GM19463 (cell line): ENCODE measurements around the gene AFF3.

Source experiments
- ATAC-seq: cut with Tn5 transposase; IDR thresholded peaks from one replicate; pipeline ENCODE4 v1.9.1; 2021; ENCODE audit warnings: mild to moderate bottlenecking, moderate library complexity; ENCODE audit not compliant: unreplicated experiment

Gene AFF3

DNA sequence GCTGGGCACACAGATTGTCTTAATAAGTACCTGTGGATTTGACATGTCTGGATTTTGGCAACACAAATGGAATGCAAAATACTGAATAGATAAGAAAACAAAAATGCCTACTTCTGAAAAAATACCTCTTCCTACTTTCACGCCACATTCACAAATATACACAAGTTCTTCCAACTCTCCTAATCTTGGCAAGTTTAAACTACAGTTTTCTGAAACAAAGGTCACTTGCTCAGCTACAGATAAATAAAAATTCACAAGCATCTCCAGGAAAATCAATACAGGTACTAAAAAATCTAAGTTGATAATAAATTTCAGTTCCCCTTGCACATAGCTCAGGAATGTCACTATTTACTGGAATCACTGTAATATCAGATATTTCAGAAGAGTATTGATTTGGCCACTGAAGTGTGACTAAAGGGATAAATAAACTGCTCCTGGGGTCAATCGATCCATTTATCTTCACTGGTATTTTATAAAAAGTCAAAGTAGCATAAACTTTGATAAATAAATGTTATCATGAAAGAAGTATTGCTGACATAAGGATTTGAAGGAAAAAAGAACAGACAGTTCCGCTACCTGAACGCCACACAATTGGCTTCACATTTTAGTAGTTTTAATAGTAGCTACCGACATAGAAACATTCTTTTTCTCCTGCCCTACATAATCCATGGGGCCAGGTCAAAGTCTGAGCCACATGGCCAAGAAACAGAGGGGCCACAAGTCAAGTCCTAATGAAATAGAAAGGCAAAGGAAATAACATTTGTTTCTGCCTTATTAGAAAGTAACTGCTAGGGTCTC is 243.1 kb downstream of the AFF3 start:
- ATAC-seq, result no peak

DNA sequence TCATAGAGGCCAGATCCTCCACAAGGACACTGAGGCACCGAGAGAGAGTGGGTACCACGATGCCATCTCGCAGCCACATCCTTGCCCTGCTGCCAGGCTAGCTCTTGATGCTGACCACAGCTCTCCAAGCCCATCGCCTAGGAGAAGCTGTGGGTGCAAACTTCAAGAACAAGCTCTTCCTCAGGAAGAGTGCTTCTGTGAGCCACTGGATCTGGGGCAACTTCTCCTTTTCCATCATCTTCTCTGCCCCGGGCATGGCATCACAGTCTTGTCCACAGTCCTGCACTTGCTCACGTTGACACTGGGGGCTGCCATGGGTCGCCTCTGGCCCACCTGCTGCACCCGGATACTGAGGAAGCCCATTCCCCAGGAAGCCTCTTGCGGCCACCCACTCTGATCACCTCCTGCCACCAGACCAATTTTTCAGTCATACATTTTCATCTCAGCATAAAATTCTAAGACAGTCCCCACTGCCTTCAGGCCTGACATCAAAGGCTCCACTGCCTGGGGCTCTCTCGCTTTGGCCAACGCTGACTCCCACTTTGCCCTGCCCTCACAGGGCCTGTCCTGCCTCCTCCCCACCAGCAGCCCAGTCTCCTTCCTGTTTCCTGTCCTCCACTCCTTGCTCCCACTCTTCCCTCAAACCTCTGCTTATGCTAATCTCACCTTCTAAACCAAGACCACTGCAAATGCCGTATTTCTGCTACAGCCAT is 243.9 kb downstream of the AFF3 start:
- ATAC-seq, result no peak

DNA sequence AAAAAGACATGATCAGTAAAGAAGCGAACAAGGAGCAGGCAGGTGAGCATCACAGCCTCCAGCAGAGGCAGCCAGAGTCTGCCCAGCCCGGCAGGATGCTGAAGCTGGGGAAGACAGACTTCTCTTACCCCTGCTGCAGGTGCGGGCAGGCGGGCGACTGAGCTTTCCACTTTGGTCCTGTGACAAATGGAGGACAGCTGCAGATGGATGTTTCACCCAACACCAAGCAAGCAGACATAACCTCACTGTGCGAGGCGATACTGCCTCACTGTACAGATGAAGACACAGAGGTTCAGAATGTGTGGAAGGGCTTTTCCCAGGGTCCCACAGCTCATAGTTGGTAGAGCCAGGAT is 251.0 kb downstream of the AFF3 start:
- ATAC-seq, result no peak

DNA sequence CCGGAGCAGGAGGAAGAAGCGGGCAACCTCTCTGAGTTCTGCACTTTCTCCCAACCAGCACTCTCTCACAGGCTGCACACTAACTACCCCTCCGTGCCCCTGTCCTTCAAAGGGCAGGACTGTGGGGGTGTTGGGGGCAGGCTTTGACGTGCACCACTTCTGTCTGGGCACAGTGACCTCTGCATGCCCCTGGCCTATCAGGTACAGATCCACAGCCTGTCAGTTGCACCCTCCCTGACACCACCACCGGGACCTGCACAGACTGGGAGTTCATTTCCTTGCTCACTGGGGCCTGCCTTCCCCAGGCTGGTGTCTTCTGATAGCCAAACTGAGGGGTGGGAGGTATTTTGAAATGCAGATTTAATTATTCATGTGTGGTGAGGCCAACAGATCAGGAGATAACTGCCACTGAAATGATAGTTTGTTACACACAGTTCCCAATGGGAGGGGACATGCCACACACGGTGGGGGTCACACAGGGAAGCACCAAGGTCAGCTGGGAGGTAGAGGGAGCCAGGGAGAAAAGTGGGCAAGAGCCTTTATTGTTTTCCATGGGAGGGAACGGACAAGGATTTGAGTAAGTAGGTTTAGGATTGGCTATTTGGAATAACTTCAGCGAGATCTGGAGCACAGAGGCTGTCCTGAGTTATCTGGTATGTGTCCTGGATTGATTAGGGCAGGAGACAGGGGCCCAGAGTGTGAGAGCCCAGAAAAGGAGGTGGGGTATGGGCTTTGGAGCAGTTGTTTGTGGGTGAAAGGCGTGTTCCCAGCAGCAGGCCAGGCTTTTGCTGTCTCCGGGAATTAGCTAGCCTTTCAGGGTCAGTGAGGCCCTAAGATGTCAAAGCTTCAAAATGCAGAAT is 251.6 kb downstream of the AFF3 start:
- ATAC-seq, result no peak

DNA sequence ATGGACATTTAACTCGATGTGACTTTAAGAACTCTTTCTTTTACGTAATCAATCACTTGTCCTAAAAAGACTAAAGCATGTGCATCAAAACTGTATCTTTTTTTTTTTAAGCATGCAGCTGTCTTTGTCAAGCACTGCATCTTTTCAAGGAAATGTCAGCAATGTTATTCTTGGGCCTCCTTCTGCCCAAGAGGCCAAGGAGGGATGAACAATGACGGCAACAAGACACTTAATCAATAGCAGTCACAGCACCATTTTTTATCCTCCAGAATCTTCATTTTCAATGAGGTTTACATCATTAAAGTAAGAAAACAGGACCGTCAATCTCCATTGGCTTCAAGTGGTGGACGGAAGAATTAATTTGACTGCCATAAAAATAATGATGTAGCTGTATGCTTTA is 253.8 kb downstream of the AFF3 start:
- no peak for ATAC-seq

DNA sequence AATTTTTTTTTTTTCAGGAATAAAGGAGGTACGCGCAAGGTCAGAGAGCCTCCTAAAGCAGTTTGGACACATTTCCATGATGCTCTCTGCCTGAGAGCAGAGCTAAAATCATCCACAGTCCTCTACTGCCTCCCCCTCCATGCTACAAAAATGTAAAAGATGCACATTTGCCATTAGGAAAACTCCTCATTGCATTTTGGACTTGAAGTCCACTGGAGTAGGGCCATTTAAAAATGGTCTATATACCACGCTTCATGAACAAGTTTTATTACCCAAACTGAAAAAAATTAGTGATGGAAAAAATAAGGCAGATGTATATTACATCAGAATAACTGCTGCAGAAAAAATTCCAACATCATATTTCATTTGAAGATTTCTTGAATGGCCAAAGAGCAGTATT is 256.0 kb downstream of the AFF3 start:
- ATAC-seq, result no peak

DNA sequence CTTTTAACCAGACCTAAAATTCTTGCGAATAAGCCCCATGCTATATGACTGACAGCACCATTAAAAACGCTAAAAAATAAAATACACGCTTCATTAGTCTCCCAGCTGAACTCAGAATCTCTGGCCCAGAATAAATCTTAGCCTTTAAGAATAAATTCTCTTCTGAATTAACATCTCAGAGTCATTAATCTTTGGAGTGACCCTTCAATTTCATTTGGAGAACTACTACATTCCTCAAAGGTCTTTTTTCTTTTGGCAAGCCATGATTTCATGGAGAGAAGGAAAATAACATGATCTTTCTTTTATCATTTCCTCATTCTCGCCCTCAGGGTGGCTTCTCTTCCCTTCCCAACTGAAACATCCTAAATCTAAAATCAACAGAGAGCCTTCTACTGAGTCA is 259.0 kb downstream of the AFF3 start:
- no peak for ATAC-seq

DNA sequence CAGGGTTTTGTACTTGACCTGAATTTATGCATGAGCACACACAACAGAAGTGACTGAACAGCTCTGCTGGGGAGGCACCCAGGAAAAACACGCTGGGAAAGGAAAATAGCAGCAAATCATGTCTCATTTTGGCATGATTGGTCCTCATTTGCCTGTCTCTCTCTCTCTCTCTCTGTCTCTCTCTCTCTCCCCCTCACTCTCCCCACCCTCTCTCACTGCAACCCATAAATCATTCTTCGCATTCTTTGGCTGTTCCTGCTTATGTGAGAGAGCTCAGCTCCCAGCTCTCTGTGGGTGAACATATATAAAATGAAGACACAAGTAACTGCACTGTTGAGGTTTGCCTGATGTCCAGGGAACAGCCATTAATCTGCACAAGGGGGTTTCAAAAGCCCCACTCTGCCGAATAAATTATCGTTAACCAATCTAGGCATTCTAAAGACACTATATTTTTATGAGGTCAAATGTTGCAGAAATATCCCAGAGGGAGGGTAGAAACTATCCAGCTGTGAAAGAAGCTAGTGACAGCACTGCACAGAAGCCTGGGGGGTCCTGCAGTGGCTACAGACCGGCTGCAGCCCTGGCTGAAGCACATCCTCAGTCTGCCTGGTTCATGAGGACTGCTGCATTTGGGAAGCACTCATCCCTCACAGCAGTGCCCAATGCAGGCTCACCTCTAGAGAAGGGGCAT is 260.3 kb downstream of the AFF3 start:
- no peak for ATAC-seq

DNA sequence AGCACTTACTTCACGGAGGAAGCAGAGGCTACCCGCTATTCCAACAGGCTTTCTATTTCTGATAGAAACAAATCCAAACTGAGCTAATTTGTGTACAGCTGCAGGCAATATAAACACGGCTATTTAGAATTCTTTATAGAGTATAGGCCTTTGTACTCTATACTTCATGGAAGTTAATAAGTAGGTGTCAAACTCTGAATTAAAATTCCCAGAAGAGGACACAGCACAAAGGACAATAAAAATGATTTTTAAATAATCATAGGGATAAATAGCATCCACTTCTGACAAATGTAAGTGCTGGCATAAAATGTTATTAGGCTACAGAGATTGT is 261.5 kb downstream of the AFF3 start:
- no peak for ATAC-seq

DNA sequence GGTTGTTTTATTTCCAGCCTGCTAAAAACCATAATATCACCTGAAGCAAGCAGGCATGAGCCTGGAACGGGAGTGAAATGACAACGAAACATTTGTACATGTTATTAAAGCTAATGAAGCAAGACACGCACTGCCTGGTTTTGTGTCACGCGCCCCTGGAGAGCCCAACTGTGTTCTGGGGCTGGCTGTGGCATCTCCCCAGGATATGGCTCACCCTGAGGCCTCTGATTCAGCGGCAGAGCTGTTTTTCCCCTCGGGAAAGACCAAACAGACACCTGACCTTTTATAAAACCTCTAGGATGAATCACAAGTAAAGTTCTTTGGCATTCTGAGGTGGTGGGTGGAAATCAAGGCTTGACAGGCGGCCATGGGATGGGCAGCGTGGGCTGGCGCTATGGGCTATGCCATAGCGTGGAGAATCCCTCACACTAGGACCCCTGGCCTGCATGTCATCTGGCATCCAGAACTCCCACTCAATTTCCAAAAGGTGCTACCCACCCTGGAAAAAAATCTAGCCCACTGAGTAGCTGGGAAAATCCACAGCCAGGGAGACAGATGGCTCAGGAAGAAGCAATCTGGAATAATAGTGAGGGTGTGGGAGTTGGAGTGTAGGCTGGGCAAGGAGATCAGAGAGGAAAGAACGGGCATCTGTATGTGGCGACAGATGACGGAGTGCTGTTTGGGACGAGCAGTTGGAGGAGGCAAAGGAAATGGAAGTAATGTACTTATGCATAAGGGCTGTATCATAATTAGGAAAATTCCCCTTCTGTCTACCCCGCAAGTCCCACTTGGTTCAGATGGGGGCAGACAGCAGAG is 262.0 kb downstream of the AFF3 start:
- ATAC-seq, result no peak

DNA sequence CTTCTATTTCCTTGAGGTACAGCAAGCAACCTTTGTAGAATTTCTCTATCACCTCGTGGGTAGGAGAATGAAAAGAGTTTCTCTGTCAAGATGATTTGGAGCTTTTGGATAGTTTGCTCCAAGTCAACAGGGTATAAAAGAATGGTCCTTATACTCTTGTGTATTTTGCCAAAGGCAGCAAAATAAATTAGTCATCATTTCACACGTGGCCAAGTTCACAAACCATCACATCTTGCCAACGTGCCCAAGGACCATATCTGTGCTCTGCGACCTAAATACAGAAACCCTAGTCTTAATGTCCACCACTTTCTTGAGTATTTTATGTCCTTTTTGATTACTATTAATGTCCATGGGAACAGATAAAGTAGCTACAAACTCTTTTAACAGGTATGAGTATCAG is 262.9 kb downstream of the AFF3 start:
- ATAC-seq, result no peak

DNA sequence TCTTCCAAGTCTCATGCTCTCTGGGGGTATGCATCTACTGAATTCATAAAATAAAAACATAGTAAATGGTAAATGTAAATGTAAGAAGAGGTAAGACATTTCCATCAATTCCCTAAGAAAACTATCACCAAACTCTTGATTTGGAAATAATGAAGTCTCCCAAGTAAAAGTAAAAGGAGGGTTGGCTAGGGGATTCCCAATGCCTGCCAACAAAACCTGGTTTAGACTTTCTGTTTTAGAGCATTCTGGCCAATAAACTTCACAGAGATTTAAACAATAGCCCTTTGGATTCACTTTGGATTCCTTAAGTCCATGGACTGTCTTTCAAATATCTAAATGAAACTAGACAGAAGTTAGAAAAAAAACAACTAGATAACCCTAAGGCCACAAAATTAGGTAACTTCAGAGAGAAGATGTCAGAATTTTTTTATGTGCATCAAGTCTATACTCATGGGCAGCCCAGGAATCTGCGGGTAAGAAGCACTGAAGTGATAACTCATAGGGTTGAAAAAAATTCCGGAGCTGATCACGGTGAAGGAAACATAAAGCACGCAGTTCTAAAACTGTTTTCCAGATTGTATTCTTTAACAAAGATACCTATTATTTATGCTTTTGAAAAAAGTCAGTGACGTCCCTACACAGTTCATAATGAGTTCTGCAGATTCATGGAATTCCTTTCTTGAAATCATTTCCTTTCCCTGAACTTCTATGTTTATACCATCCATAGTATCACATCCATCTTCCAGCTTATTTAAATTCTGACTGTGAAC is 263.6 kb downstream of the AFF3 start:
- ATAC-seq, result no peak

DNA sequence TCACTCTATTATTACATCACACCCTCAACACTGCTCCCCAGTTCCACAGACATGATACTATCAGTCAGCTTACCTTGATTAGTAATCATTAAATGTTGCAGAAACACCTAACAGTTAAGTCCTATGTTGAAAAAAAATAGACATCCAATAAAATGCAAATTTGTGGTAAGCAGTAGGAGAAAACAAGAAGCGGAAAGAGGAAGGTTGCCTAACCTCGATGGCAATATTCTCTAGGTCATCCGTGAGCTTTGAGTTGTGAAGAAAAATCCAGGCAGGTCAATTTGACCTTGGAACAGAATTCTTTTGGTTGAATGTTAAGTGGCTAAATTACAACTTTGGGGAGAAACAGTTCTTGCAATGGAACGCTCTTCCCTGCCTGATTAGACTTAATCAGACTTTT is 264.4 kb downstream of the AFF3 start:
- no peak for ATAC-seq

DNA sequence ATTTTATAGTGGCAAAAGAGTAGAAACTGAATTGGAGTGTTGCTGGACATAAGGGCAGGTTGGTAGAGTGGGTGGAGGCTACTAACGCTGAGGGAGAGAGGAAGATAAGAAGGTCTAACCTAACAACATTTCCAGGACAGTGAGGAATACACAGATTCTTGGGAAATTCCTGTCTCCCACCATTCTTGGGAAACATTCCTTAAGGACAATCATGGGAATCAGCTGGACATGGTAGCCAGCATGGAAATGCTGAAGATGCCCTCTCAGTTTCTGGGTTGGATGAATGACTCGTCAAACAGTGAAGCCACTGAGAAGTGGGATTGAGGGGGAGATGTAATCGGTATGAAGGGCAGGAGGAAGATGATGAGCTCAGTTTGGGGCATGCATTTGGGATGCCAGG is 265.4 kb downstream of the AFF3 start:
- ATAC-seq, result no peak

DNA sequence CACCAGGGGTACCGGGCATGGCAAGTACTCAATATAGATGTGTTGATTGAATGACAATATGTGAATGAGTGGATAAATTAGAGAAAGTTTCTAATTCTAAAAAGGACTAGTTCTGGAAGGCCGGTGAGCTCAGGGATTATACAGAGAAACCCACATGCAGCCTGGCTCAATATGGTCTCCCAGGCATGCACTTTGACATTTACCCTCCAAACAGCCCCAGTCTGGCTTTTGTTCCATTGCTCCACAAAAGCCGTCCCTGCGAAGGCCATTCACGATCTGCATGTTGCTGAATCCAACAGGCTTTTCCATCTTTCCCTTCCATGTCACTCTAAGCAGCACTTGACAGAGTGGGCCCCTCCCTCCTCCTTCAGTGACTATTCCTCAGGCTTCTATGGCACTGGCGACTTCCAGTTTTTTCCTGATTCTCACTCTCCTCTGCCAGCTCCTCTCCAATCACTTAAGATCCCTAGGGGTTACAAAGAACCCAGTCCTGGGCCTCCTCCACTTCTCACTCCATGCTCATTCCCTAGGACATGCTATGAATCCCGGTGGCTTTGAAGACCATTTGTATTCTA is 266.7 kb downstream of the AFF3 start:
- no peak for ATAC-seq

DNA sequence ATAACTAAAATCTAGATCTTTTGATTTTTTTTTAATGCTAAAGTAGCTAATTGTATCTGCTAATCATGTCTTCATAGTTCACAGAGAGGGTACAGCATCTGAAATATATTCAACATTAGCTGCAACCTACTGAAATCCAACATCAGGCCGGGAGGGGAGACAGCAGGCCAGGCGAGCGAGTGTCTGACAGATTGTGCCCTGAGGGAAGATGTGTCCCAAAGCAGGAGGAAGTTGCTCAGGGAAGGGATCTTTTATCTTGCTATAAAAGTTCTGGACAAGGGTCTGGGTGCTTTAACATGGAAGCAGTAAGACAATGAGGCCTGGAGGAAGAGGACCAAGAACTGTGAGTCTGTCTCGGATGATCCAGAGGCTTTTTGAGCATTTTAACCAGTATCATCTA is 274.1 kb downstream of the AFF3 start:
- no peak for ATAC-seq

DNA sequence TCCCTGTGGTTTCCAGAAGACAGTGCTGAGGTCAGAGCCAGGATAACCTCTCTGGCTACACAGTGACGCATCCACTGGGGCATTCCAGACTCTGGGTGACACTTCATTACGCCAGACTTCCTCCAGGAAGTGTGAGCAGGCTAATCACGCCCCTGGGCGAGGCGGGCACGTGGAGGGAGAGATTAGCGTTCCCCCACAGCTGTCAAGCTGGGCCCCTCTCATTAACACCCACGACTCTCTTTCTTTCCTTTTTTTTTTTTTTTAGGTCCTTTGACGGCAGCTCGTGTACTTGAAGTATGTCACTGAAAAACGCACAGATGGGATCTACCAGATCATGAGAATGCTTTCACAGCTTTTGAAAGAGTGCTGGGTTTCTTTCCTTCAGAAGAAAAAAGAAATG is 274.6 kb downstream of the AFF3 start:
- ATAC-seq, result no peak

DNA sequence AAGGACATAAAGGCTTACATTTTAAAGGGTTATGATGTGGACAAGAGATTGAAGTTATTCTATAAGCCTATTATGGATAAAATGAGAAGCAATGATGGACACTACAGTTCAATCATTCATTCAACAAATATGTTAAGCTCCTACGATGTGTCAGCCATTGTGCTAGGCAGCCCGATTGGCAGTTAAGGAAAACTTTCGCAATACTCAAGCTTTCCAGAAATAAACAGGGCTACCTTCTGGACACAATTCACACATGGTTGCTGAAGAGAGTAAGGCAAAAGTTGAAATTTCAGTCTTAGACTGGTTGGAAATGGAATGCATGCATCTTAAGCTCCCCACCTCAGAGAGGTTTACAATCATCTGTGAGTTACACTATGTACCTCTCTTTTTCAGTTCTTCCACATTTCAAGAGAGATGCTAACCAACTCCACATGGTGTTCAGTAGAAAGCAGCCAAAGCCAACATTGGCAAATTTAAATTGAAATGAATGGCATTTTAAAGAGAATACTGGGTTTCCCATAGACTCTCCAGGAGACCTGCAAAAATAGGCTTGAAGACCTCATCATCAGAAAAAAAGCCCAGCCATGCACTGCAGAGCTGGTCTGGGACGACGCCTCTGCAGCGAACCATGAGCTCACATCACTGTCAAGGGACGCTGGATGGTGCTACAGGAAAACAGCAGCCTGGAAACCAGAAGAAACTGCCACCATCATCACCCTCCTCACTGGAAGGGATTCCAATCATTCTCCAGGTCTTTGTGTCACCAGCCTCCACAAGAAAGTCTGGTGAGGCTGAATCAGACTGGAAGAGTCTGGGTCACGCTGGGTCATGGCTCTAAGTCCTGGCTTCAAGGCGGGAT is 276.3 kb downstream of the AFF3 start:
- no peak for ATAC-seq
